ENCODE data around the gene NUMB. TPM values are rescaled to one million over a fixed set of nuclear protein-coding genes. Genes with fewer than 3 reads are reported as not detected.

Gene NUMB
- total RNA-seq, 1 experiment from 2014 or later, result 46.5 TPM

DNA sequence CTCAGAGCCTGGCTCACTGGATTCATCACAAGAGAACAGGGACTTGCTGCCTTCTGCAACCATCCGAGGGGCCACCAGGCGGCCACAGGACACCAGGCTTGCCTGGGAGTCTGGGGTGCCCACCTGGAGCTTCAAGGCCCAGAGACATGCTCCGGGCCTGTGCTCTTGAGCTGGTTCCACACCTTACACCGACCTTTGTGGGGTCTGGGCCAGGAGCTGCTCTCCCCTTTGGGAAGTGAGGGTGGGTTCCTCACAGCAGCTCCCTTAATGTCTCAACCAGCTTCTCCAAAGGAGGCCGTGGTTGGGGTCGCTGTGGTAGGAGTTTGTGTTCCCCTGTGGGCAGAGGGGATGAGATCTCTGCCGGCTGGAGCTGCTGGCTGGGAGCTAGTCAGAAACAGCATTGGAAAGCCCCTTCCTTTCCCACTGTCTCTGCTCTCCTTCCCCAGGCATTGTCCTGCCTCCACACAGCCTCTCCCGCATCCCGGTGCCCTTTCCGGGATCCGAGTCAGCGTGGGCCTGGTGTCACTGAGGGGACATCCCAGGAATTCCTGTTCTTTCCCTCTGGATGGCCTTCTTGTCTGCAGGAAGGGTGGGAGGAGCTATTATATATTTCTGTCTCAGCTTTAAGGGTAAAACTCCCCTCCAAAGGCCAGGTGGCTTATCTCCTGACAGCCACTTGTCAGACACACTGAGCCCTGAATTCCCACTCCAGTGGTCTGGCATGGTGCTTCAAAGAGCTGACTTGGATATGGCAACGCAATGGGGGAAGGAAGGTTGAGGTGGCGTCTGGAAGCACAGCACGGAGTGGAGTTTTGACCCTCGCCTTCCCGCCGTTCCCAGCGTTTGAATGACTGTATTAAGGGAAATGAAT lies 226.1 kb downstream of the NUMB start:
- peaks cover 32% of the 10 kb centered on the region for H3K27me3 Mint-ChIP-seq (ENCODE audit: low read depth)
- Histone ChIP-seq H3K27ac (ENCODE audit: insufficient read length, low read depth, low read length) (no peak overlapping the region), H4K20me1 (ENCODE audit: control insufficient read depth, insufficient read depth, insufficient read length) (no peaks in the 10 kb centered on the region), H2AFZ (ENCODE audit: low read length) (no peak overlapping the region), H2BK5ac (ENCODE audit: insufficient read length, low read length) (no peak overlapping the region), H2BK15ac (ENCODE audit: low read depth, low read length) (no peak overlapping the region), H4K5ac (ENCODE audit: insufficient read length, low read depth, low read length) (no peak overlapping the region), H3K4me1 (ENCODE audit: insufficient read depth, low read length) (peaks cover 7% of the 10 kb centered on the region; the same call in 1 of the 2 replicates), H4K91ac (ENCODE audit: insufficient read length, low read depth, low read length) (no peak overlapping the region), H2BK12ac (ENCODE audit: insufficient read length, low read depth, low read length) (no peak overlapping the region), H3K23me2 (ENCODE audit: insufficient read length, low read depth, low read length, poor library complexity, severe bottlenecking) (peaks cover 10% of the 10 kb centered on the region), H3K56ac (ENCODE audit: insufficient read length, low read depth, low read length) (no peak overlapping the region), H3K9me3 (ENCODE audit: control insufficient read depth, low read depth, low read length) (no peaks in the 10 kb centered on the region), H3K4ac (ENCODE audit: low read depth, low read length) (no peak overlapping the region), H3K79me1 (ENCODE audit: insufficient read depth, low read depth, low read length, poor library complexity, severe bottlenecking) (no peaks in the 10 kb centered on the region), H2AK5ac (ENCODE audit: insufficient read length, low read length) (no peak overlapping the region), H3K14ac (ENCODE audit: insufficient read depth, low read length) (no peak overlapping the region; the same call in 1 of the 2 replicates), H3K4me2 (ENCODE audit: insufficient read depth, insufficient read length, low read length) (no peak overlapping the region), H3K23ac (ENCODE audit: insufficient read length, low read depth, low read length) (no peak overlapping the region), H3K9ac (ENCODE audit: extremely low read depth, insufficient read length, low read length) (no peak overlapping the region), H3K79me2 (ENCODE audit: insufficient read depth, low read length) (no peaks in the 10 kb centered on the region), H3K18ac (ENCODE audit: insufficient read length, low read depth, low read length) (no peak overlapping the region), H2BK20ac (ENCODE audit: low read depth, low read length, poor library complexity, severe bottlenecking) (no peak overlapping the region), H3K27me3 (ENCODE audit: insufficient read depth, low read length) (peaks cover 6% of the 10 kb centered on the region; the same call in 1 of the 2 replicates), H4K8ac (replicated peaks; ENCODE audit: insufficient read length, low read depth, low read length) (no peak overlapping the region), H3T11ph (ENCODE audit: low read length) (no peak overlapping the region), H2BK120ac (ENCODE audit: low read depth, low read length, poor library complexity, severe bottlenecking) (no peak overlapping the region)
- peaks cover 0 to 2% (median 0%) of the 10 kb centered on the region in 3 experiments; a peak in 2 of 7 replicates for H3K36me3 Mint-ChIP-seq (ENCODE audit: insufficient read depth in 1 of 3, low read depth in 3 of 3)
- no CpG with 5 or more reads among the region's 19 CpGs for WGBS (ENCODE audit: extremely low coverage, insufficient read length, low lambda C conversion rate)
- H3K9me3 Mint-ChIP-seq, result no peaks in the 10 kb centered on the region
- H3K4me1 Mint-ChIP-seq, result peaks cover 57 to 61% of the 10 kb centered on the region in 2 experiments
- DNase-seq, result peak; percentile 91
- TF ChIP-seq, protein P1, sequence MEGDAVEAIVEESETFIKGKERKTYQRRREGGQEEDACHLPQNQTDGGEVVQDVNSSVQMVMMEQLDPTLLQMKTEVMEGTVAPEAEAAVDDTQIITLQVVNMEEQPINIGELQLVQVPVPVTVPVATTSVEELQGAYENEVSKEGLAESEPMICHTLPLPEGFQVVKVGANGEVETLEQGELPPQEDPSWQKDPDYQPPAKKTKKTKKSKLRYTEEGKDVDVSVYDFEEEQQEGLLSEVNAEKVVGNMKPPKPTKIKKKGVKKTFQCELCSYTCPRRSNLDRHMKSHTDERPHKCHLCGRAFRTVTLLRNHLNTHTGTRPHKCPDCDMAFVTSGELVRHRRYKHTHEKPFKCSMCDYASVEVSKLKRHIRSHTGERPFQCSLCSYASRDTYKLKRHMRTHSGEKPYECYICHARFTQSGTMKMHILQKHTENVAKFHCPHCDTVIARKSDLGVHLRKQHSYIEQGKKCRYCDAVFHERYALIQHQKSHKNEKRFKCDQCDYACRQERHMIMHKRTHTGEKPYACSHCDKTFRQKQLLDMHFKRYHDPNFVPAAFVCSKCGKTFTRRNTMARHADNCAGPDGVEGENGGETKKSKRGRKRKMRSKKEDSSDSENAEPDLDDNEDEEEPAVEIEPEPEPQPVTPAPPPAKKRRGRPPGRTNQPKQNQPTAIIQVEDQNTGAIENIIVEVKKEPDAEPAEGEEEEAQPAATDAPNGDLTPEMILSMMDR (conservative IDR thresholded peaks at IDR 0.05), result peak; percentile 83
- no peak overlapping the region for H3K27ac Mint-ChIP-seq
- no peak overlapping the region for H3K4me3 Mint-ChIP-seq
